CD8-positive, alpha-beta memory T cell (primary cell): Measurements from ENCODE around the gene TTC9B. TPM values are rescaled to one million over a fixed set of nuclear protein-coding genes. Genes with fewer than 3 reads are reported as not detected.
"Not testable (repeated sequence)": the region's sequence is repeated elsewhere in the genome, so short reads cannot be mapped to it uniquely, and the experiment has no call there.

ENCODE experiments used
- CTCF ChIA-PET: fragments of 350-600 bp; sonication (Branson Sonifier 250); formaldehyde crosslinking; loops from one replicate; lab custom pipeline; 2021; ENCODE audit warnings: antibody characterized with exemption; lab: Charles Lee
- POLR2A ChIA-PET: fragments of 350-600 bp; sonication (Branson Sonifier 250); formaldehyde crosslinking; loops from one replicate; lab custom pipeline; 2021; ENCODE audit warnings: antibody characterized with exemption; lab: Charles Lee
- DNase-seq, 5 donors: peaks; one replicate each; pipeline versions ENCODE4 v3.0.0 to v3.0.0-alpha.2; 2020 to 2022; ENCODE audit warnings: mixed read lengths in 1 of 5
- H3K27ac ChIP-seq: one replicate; pipeline ENCODE4 v1.7.0; 2013; ENCODE audit warnings: low read depth, mild to moderate bottlenecking, low read length, moderate library complexity
- H3K27me3 ChIP-seq: 2 replicates; pipeline ENCODE4 v1.7.0; 2013; ENCODE audit warnings: low read length, mild to moderate bottlenecking; ENCODE audit not compliant: insufficient read depth, poor library complexity, severe bottlenecking
- H3K36me3 ChIP-seq: 2 replicates; pipeline ENCODE4 v1.7.0; 2013; ENCODE audit warnings: mild to moderate bottlenecking, low read length, moderate library complexity; ENCODE audit not compliant: insufficient read depth
- H3K4me1 ChIP-seq: 2 replicates; pipeline ENCODE4 v1.7.0; 2013; ENCODE audit warnings: mild to moderate bottlenecking, low read length, moderate library complexity; ENCODE audit not compliant: insufficient read depth
- H3K4me3 ChIP-seq: 2 replicates; pipeline ENCODE4 v1.7.0; 2013; ENCODE audit warnings: mild to moderate bottlenecking, low read length
- H3K9me3 ChIP-seq: 2 replicates; pipeline ENCODE4 v1.7.0; 2013; ENCODE audit warnings: mild to moderate bottlenecking, low read length
- H3K27ac Mint-ChIP-seq, 8 donors: one replicate each; pipeline ENCODE4 v1.8.0; 2020 to 2021; ENCODE audit warnings: mixed read lengths in 8 of 8, mild to moderate bottlenecking in 6 of 8, inconsistent platforms in 3 of 8, moderate library complexity in 3 of 8
- H3K27me3 Mint-ChIP-seq, 2 donors: one replicate each; pipeline ENCODE4 v1.8.0; 2020 to 2021; ENCODE audit warnings: mixed read lengths in 2 of 2, mild to moderate bottlenecking in 1 of 2, moderate library complexity in 1 of 2
- H3K36me3 Mint-ChIP-seq, 3 donors: one replicate each; pipeline ENCODE4 v1.8.0; 2020 to 2021; ENCODE audit warnings: mixed read lengths in 3 of 3, inconsistent platforms in 1 of 3, mild to moderate bottlenecking in 1 of 3
- H3K4me1 Mint-ChIP-seq, 3 donors: one replicate each; pipeline ENCODE4 v1.8.0; 2020 to 2021; ENCODE audit warnings: mixed read lengths in 3 of 3, inconsistent platforms in 1 of 3, mild to moderate bottlenecking in 1 of 3
- H3K4me3 Mint-ChIP-seq, 7 donors: one replicate each; pipeline ENCODE4 v1.8.0; 2020 to 2021; ENCODE audit warnings: mixed read lengths in 7 of 7, mild to moderate bottlenecking in 6 of 7, moderate library complexity in 4 of 7, inconsistent platforms in 2 of 7
- H3K9me3 Mint-ChIP-seq, 5 donors: one replicate each; pipeline ENCODE4 v1.8.0; 2020 to 2022; ENCODE audit warnings: mixed read lengths in 5 of 5, mild to moderate bottlenecking in 3 of 5, moderate library complexity in 2 of 5, inconsistent platforms in 1 of 5
- polyA plus RNA-seq: library from polyadenylated mRNA; unstranded; fragments of 300-500 nt; fragmentation: Illumina TruSeq; gene quantifications from one replicate; pipeline ENCODE4 v1.2.3, GENCODE V29; 2021
- total RNA-seq, 2 experiments: library from RNA; stranded (reverse); gene quantifications; one replicate each; pipeline ENCODE4 v1.2.3, GENCODE V29; 2021

The TTC9B gene
- total and polyA plus RNA-seq, 3 experiments from 2014 or later = not detected

GRCh38 chr19:40169482-40170302 is 48.5 kb downstream of the TTC9B start:
- H3K4me1 ChIP-seq, H3K4me3 ChIP-seq, H3K9me3 ChIP-seq, H3K36me3 ChIP-seq, POLR2A ChIA-PET, H3K36me3 Mint-ChIP-seq, H3K27me3 ChIP-seq, DNase-seq, H3K27me3 Mint-ChIP-seq, H3K27ac ChIP-seq, H3K4me1 Mint-ChIP-seq, CTCF ChIA-PET, H3K27ac Mint-ChIP-seq, H3K9me3 Mint-ChIP-seq, H3K4me3 Mint-ChIP-seq: not testable (repeated sequence)

Other genes with a start within 250 kb of the TTC9B start
- 100 to 1,000 TPM; 170 to 179 TPM for gene PSMC4, start 247.2 kb downstream of the TTC9B start, total RNA-seq
- gene PSMC4, start 247.2 kb downstream of the TTC9B start, polyA plus RNA-seq = 114 TPM
- gene ZNF546, start 221.3 kb downstream of the TTC9B start, total RNA-seq = 1 to 10 TPM; 4.8 to 5.0 TPM
- gene ZNF546, start 221.3 kb downstream of the TTC9B start, polyA plus RNA-seq = 6.6 TPM
- 10 to 100 TPM; 16.8 to 21.3 TPM for gene ZNF780B, start 162.2 kb downstream of the TTC9B start, total RNA-seq
- 12.0 TPM for gene ZNF780B, start 162.2 kb downstream of the TTC9B start, polyA plus RNA-seq
- 10 to 100 TPM; 18.9 to 19.5 TPM for gene ZNF780A, start 127.4 kb downstream of the TTC9B start, total RNA-seq
- gene ZNF780A, start 127.4 kb downstream of the TTC9B start, polyA plus RNA-seq = 23.2 TPM
- 10 to 100 TPM; 13.9 to 15.4 TPM for gene MAP3K10, start 27.0 kb downstream of the TTC9B start, total RNA-seq
- 1.3 TPM for gene MAP3K10, start 27.0 kb downstream of the TTC9B start, polyA plus RNA-seq
- gene CCNP, start 8.3 kb upstream of the TTC9B start, total RNA-seq = under 1 TPM in 1 of 2 experiments, not detected in 1; 0.11 TPM
- not detected for gene CCNP, start 8.3 kb upstream of the TTC9B start, polyA plus RNA-seq
- gene AKT2, start 67.0 kb upstream of the TTC9B start, total RNA-seq = 100 to 1,000 TPM; 124 to 132 TPM
- gene AKT2, start 67.0 kb upstream of the TTC9B start, polyA plus RNA-seq = 27.0 TPM
- 10 to 100 TPM; 25.4 to 29.5 TPM for gene C19orf47, start 130.0 kb upstream of the TTC9B start, total RNA-seq
- gene C19orf47, start 130.0 kb upstream of the TTC9B start, polyA plus RNA-seq = 9.5 TPM
- gene PLD3, start 130.3 kb upstream of the TTC9B start, total RNA-seq = 10 to 100 TPM; 48.2 to 53.0 TPM
- 73.6 TPM for gene PLD3, start 130.3 kb upstream of the TTC9B start, polyA plus RNA-seq
- gene HIPK4, start 171.8 kb upstream of the TTC9B start, total RNA-seq = not detected
- gene HIPK4, start 171.8 kb upstream of the TTC9B start, polyA plus RNA-seq = not detected
- 1 to 10 TPM; 1.4 to 1.6 TPM for gene PRX, start 195.0 kb upstream of the TTC9B start, total RNA-seq
- gene PRX, start 195.0 kb upstream of the TTC9B start, polyA plus RNA-seq = 0.29 TPM
- 10 to 100 TPM; 15.9 to 17.8 TPM for gene SERTAD1, start 207.6 kb upstream of the TTC9B start, total RNA-seq
- gene SERTAD1, start 207.6 kb upstream of the TTC9B start, polyA plus RNA-seq = 13.0 TPM
- gene SERTAD3, start 226.0 kb upstream of the TTC9B start, total RNA-seq = 1 to 10 TPM; 7.0 to 8.5 TPM
- 9.5 TPM for gene SERTAD3, start 226.0 kb upstream of the TTC9B start, polyA plus RNA-seq
- gene BLVRB, start 247.4 kb upstream of the TTC9B start, total RNA-seq = 10 to 100 TPM; 17.4 to 18.9 TPM
- gene BLVRB, start 247.4 kb upstream of the TTC9B start, polyA plus RNA-seq = 22.8 TPM
- gene SPTBN4, start 248.6 kb upstream of the TTC9B start, total RNA-seq = 1 to 10 TPM in 1 of 2 experiments, under 1 TPM in 1; 0.49 to 1.2 TPM
- gene SPTBN4, start 248.6 kb upstream of the TTC9B start, polyA plus RNA-seq = not detected